ENCODE results near the gene GREB1.

GRCh38 chr2:11615209-11615608, 81.4 kb downstream of the GREB1 start:
- TF ChIP-seq CTCF (IDR thresholded peaks at IDR 0.05; ENCODE audit: poor library complexity) (no peak), EZH2 (IDR thresholded peaks at IDR 0.05; ENCODE audit: borderline replicate concordance) (no peak), EZH2phosphoT487 (IDR thresholded peaks at IDR 0.05; ENCODE audit: low read depth, severe bottlenecking, unreplicated experiment) (no peak)

Measured in hepatocyte (in vitro differentiated cells).